Thoracic aorta (tissue), 2 donors: ENCODE measurements around the gene SAMD5. TPM values are rescaled to one million over a fixed set of nuclear protein-coding genes. Genes with fewer than 3 reads are reported as not detected.

ENCODE experiments used
- ATAC-seq: fragments of 150-250 bp; one replicate; pipeline ENCODE4 v1.8.0; 2017; ENCODE audit warnings: low read depth; ENCODE audit not compliant: insufficient number of reproducible peaks, low FRiP score
- DNase-seq: peaks from one replicate; pipeline ENCODE4 v3.0.0-alpha.2; 2020; ENCODE audit warnings: low spot score
- H3K27ac ChIP-seq, 2 donors: fragments of 200-600 bp; sonication (generic); 1 replicate in 1 of 2; 2 replicates in 1 of 2; pipeline ENCODE4 v1.5.1; 2016; ENCODE audit warnings: mild to moderate bottlenecking in 2 of 2, moderate library complexity in 2 of 2
- H3K27me3 ChIP-seq: fragments of 200-600 bp; sonication (generic); replicated peaks from 2 replicates; pipeline ENCODE4 v1.6.0; 2016; ENCODE audit warnings: mild to moderate bottlenecking; ENCODE audit not compliant: insufficient read depth
- H3K36me3 ChIP-seq: fragments of 200-600 bp; sonication (generic); one replicate; pipeline ENCODE4 v1.5.1; 2016
- H3K4me1 ChIP-seq, 2 donors: fragments of 200-600 bp; sonication (generic); 1 replicate in 1 of 2; 2 replicates in 1 of 2; pipeline versions ENCODE4 v1.5.1 to v1.6.0; 2016; ENCODE audit warnings: low read depth in 2 of 2, mild to moderate bottlenecking in 1 of 2; ENCODE audit not compliant: control insufficient read depth in 1 of 2
- H3K4me3 ChIP-seq: fragments of 200-600 bp; sonication (generic); 2 replicates; pipeline ENCODE4 v1.5.1; 2016; ENCODE audit warnings: mild to moderate bottlenecking
- H3K9me3 ChIP-seq: fragments of 200-600 bp; sonication (generic); 2 replicates; pipeline ENCODE4 v1.5.1; 2016
- total RNA-seq, 2 donors: library from RNA; depleted of rRNA; stranded (reverse); fragments of >200 nt; gene quantifications; one replicate each; pipeline versions ENCODE4 v1.1.0 to v1.2.3, GENCODE V29; 2016
- TF ChIP-seq, protein P1 (sequence below): fragments of 200-600 bp; sonication (generic); IDR thresholded peaks from one replicate; pipeline ENCODE4 v1.5.1; 2019; ENCODE audit warnings: antibody characterized with exemption

Gene SAMD5
- total RNA-seq, 2 donors from 2014 or later: 1.6 to 4.7 TPM

DNA sequence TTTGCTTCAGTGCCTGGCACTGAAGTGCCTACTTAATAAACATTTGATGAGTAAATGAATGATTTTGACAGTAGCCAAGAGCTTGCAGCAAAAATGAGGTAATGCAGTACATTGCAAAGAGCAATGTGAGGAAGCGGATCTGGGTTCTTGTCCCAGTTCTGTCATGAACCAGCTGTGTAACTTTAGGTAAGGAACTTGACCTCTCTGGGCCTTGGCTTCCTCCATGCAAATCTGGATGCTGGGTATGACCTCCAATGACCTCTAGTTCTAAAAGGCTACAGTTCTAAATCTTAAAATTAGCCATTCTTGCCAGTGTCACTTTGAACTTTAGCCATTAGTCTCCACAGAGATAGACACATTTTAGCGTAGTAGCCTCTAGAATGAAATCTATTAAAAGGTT is 3.6 kb upstream of the SAMD5 start:
- Histone ChIP-seq H3K4me3 (no peak overlapping the region), H3K27me3 (no peaks in the 10 kb centered on the region), H3K9me3 (no peaks in the 10 kb centered on the region), H3K4me1 (peaks cover 7 to 15% of the 10 kb centered on the region in 2 donors), H3K36me3 (no peaks in the 10 kb centered on the region), H3K27ac (no peak overlapping the region)
- ATAC-seq (no peak), DNase-seq (no peak)
- TF ChIP-seq, protein P1, sequence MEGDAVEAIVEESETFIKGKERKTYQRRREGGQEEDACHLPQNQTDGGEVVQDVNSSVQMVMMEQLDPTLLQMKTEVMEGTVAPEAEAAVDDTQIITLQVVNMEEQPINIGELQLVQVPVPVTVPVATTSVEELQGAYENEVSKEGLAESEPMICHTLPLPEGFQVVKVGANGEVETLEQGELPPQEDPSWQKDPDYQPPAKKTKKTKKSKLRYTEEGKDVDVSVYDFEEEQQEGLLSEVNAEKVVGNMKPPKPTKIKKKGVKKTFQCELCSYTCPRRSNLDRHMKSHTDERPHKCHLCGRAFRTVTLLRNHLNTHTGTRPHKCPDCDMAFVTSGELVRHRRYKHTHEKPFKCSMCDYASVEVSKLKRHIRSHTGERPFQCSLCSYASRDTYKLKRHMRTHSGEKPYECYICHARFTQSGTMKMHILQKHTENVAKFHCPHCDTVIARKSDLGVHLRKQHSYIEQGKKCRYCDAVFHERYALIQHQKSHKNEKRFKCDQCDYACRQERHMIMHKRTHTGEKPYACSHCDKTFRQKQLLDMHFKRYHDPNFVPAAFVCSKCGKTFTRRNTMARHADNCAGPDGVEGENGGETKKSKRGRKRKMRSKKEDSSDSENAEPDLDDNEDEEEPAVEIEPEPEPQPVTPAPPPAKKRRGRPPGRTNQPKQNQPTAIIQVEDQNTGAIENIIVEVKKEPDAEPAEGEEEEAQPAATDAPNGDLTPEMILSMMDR: no peak

GRCh38 chr6:147506704-147507114 is 1.8 kb upstream of the SAMD5 start:
- H3K27me3 ChIP-seq: no peaks in the 10 kb centered on the region
- H3K36me3 ChIP-seq: no peaks in the 10 kb centered on the region
- H3K9me3 ChIP-seq: no peaks in the 10 kb centered on the region
- ATAC-seq (peak; percentile 26), DNase-seq (no peak)
- peaks cover 15 to 20% of the 10 kb centered on the region in 2 donors for H3K4me1 ChIP-seq
- TF ChIP-seq, protein P1: peak; percentile 77
- no peak overlapping the region for H3K27ac ChIP-seq
- H3K4me3 ChIP-seq: peak overlapping the region; percentile 78

- H3K36me3 ChIP-seq: no peaks in the 10 kb centered on the region
- no peaks in the 10 kb centered on the region for H3K27me3 ChIP-seq
- H3K27ac ChIP-seq: peak overlapping the region in 1 of 2 donors; percentile 79
- TF ChIP-seq, protein P1: no peak
- ATAC-seq (peak; percentile 9), DNase-seq (no peak)
- peak overlapping the region; percentile 78 for H3K4me3 ChIP-seq
- no peaks in the 10 kb centered on the region for H3K9me3 ChIP-seq
- H3K4me1 ChIP-seq: peaks cover 15 to 20% of the 10 kb centered on the region in 2 donors
Observed at GRCh38 chr6:147507162-147508041, 1.1 kb upstream of the SAMD5 start.

DNA sequence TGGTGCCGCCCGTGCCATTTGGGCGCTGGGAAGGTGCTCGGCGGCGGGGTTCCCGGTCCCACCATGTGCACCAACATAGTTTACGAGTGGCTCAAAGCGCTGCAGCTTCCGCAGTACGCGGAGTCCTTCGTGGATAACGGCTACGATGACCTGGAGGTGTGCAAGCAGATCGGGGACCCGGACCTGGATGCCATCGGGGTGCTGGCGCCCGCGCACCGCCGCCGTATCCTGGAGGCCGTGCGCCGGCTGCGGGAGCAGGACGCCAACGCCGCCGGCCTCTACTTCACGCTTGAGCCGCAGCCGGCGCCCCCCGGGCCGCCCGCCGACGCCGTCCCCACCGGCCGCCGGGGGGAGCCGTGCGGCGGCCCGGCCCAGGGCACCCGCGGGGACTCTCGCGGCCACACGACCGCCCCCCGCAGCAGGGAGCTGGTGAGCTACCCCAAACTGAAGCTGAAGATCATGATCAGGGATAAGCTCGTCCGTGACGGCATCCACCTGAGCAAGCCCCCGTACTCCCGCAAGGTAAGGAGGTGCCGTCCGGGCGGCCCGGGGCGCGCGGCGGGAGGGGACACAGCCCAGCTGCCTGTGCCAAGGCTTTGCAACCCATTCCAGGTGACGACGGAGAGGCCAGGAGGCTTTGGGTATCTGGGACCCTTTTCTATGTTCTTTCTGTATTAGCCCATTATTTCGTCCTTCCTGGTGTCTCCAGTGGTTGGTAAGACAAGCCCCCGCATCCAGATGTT is 547 bp downstream of the SAMD5 start:
- TF ChIP-seq, protein P1: no peak
- Histone ChIP-seq H3K36me3 (no peaks in the 10 kb centered on the region), H3K9me3 (no peaks in the 10 kb centered on the region), H3K4me3 (peak overlapping the region; percentile 78), H3K27me3 (no peaks in the 10 kb centered on the region), H3K4me1 (peaks cover 15 to 20% of the 10 kb centered on the region in 2 donors), H3K27ac (peak overlapping the region in 1 of 2 donors; percentile 69)
- DNase-seq (no peak), ATAC-seq (no peak)

- peak overlapping the region in 1 of 2 donors; percentile 39 for H3K27ac ChIP-seq
- H3K4me3 ChIP-seq: peak overlapping the region; percentile 78
- ATAC-seq (no peak), DNase-seq (no peak)
- peaks cover 15 to 25% of the 10 kb centered on the region in 2 donors for H3K4me1 ChIP-seq
- TF ChIP-seq, protein P1: no peak
- H3K27me3 ChIP-seq: no peaks in the 10 kb centered on the region
- no peaks in the 10 kb centered on the region for H3K36me3 ChIP-seq
- H3K9me3 ChIP-seq: no peaks in the 10 kb centered on the region
Observed at GRCh38 chr6:147509891-147510290, 1.4 kb downstream of the SAMD5 start.
